ENCODE data around the gene PPP1R17. TPM values are rescaled to one million over a fixed set of nuclear protein-coding genes. Genes with fewer than 3 reads are reported as not detected.

The PPP1R17 gene
- polyA plus RNA-seq, 2 of the 4 experiments (the other 2 are of a cell fraction): not detected

DNA sequence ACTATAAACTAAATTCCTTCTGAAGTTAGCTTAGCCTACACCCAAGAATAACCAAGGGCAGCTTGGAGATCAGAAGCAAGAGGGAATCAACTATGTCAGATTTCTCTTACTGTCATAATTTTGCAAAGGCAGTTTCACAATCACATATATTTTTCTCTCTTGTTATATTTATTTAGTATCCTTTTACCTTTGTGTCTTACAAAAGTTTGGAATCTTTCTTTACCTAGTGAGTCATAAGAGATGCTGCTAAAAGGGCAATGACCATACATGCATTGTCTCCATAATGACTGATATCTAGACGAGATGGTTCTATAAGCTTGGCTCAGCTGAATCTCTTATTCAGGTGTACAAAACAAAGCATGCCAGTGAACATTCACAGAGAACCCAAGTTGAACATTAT, 61.1 kb downstream of the PPP1R17 start:
- CTCF ChIA-PET: interaction anchor here (0.6 to 7.9 kb wide), 3 partner anchors 35 to 458 kb away, joined by 3 to 261 read pairs (median 3); no protein-coding TSS in a partner anchor
- TF ChIP-seq SMC3 (IDR thresholded peaks at IDR 0.05): peak; percentile 19; the same call in 1 of the 3 replicates
- peak; percentile 63 for TF ChIP-seq JUNB (IDR thresholded peaks at IDR 0.05)
- no peak for TF ChIP-seq POLR2AphosphoS2 (conservative IDR thresholded peaks at IDR 0.05; ENCODE audit: low read length)
- TF ChIP-seq, protein P1, sequence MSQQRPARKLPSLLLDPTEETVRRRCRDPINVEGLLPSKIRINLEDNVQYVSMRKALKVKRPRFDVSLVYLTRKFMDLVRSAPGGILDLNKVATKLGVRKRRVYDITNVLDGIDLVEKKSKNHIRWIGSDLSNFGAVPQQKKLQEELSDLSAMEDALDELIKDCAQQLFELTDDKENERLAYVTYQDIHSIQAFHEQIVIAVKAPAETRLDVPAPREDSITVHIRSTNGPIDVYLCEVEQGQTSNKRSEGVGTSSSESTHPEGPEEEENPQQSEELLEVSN (IDR thresholded peaks at IDR 0.05; ENCODE audit: borderline replicate concordance, low read depth): no peak
- TF ChIP-seq, protein P2, sequence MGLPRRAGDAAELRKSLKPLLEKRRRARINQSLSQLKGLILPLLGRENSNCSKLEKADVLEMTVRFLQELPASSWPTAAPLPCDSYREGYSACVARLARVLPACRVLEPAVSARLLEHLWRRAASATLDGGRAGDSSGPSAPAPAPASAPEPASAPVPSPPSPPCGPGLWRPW (IDR thresholded peaks at IDR 0.05): 0 out of 2 replicates have a peak, but pooled peaks have one; percentile 25
- TF ChIP-seq CEBPB (IDR thresholded peaks at IDR 0.05): peak; percentile 54 to 69; a peak in 2 of 4 replicates
- peak; percentile 66 for TF ChIP-seq FOSL2 (IDR thresholded peaks at IDR 0.05)
- peak; percentile 68 for TF ChIP-seq FOSL2 (CRISPR knock-in tag; IDR thresholded peaks at IDR 0.05)
- peaks cover 7% of the 10 kb centered on the region; the same call in 2 of the 3 replicates for H3K9me3 ChIP-seq
- peak in 1 of 2 experiments; percentile 40; a peak in 3 of 6 replicates for ATAC-seq
- WGBS (ENCODE audit: missing lambda C conversion rate): 15% methylated on average over 1 of the region's 1 CpG
- H3K4me3 ChIP-seq: no peak overlapping the region
- H3K4me2 ChIP-seq: peak overlapping the region; percentile 40
- no peak for FAIRE-seq
- POLR2A ChIA-PET: no interaction called here
- DNase-seq (ENCODE audit: low read depth in 1 of 2, low spot score in 1 of 2): peak in 1 of 2 experiments; percentile 38
- peak overlapping the region; percentile 41 to 54; a peak in 5 of 6 replicates for H3K27ac ChIP-seq
- peaks cover 22% of the 10 kb centered on the region for H3K4me1 ChIP-seq

DNA sequence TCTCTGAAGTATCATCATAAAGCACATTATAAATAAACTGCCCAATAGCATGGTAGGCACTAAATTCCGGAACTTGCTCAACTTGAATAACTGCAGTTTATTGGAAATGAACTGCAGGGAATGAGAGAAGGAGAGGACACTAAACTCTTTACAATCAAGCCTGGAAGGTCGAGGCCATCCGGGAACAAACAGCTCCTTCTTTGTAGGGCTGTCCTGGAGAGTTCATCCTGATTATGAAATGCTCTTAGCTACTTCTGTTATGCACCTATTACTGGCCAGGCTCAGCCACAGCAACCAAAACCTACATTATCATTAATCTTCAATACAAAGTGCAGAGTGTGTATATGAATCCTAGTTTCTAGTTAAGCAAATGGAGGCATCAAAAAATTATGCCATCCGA, 64.7 kb downstream of the PPP1R17 start:
- POLR2A ChIA-PET: no interaction called here
- no peak for TF ChIP-seq BHLHE40 (IDR thresholded peaks at IDR 0.05; ENCODE audit: low read depth, low read length)
- no peak for TF ChIP-seq SMC3 (IDR thresholded peaks at IDR 0.05)
- Histone ChIP-seq H3K4me3 (no peak overlapping the region), H3K4me2 (no peak overlapping the region), H3K4me1 (peaks cover 15% of the 10 kb centered on the region), H3K27ac (no peak overlapping the region), H3K9me3 (peaks cover 7% of the 10 kb centered on the region; the same call in 2 of the 3 replicates)
- WGBS (ENCODE audit: missing lambda C conversion rate): 71% methylated on average over 4 of the region's 4 CpGs
- CTCF ChIA-PET: interaction anchor here (1.4 kb wide), 1 partner anchor 10 kb away, joined by 5 read pairs; no protein-coding TSS in a partner anchor
- ATAC-seq: no peak
- no peak for FAIRE-seq
- no peak for DNase-seq (ENCODE audit: low read depth in 1 of 2, low spot score in 1 of 2)

Other genes starting within 250 kb of the PPP1R17 start
- gene ITPRID1, start 173.1 kb upstream of the PPP1R17 start, polyA plus RNA-seq (2011; rRNA removed): not detected in 2 replicates
- not detected in 3 replicates for gene ITPRID1, start 173.1 kb upstream of the PPP1R17 start, polyA plus RNA-seq (2017; fragmentation: RNase III; extraction: RNeasy Plus Mini Kit Qiagen cat#74134 plus additional on column Dnase treatment)